GM12801 (cell line): Measurements from ENCODE around the gene LENEP.

ENCODE experiments used
- TF ChIP-seq, protein P1 (sequence below): IDR thresholded peaks from one replicate; pipeline ENCODE4 v1.5.1; 2011; ENCODE audit warnings: control low read depth; ENCODE audit not compliant: insufficient read length; ENCODE audit errors: extremely low read depth

The LENEP gene

GRCh38 chr1:154993572-154994268 lies at the start of gene LENEP:
LENEP (plus strand) TSS chr1:154993586; CDS start chr1:154993608, 22 bp downstream.
- TF ChIP-seq, protein P1, sequence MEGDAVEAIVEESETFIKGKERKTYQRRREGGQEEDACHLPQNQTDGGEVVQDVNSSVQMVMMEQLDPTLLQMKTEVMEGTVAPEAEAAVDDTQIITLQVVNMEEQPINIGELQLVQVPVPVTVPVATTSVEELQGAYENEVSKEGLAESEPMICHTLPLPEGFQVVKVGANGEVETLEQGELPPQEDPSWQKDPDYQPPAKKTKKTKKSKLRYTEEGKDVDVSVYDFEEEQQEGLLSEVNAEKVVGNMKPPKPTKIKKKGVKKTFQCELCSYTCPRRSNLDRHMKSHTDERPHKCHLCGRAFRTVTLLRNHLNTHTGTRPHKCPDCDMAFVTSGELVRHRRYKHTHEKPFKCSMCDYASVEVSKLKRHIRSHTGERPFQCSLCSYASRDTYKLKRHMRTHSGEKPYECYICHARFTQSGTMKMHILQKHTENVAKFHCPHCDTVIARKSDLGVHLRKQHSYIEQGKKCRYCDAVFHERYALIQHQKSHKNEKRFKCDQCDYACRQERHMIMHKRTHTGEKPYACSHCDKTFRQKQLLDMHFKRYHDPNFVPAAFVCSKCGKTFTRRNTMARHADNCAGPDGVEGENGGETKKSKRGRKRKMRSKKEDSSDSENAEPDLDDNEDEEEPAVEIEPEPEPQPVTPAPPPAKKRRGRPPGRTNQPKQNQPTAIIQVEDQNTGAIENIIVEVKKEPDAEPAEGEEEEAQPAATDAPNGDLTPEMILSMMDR, result no peak

DNA sequence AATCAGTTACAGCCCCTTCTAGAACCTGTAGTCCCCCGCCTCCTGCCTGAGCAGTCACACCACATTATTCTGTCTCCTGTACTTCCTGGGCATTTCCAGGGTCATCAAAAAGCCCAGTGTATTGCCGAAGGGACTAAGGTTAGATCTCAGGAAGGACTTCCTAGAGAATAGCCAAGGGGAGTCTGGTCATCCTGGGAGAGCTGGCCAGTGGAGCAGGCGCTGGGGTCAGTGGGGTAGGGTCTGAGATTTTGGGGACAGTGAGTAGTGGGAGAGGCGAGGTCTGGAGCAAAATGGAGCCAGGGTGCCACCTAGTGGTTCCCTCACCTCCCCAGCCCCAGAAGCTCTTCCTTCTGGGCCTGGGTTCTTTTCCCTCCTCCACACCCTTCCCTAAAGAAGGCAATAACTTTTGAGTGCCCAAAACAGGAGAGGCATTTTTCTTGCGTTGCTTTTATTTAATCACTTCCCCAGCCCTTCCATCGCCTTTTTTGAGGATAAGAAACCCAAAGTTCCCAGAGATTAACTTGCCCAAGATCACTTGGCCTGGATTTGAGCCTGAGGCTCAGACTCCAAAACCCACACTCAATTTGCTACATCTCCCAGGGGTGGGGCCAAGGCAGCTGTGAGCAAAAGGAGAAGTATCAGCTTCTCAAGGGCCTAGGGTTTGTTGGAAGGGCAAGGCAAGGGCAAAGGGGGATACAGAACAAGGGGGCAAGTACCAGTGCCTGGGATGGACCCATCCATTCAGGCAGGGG lies 49.6 kb upstream of the LENEP start:
- TF ChIP-seq, protein P1, result no peak

DNA sequence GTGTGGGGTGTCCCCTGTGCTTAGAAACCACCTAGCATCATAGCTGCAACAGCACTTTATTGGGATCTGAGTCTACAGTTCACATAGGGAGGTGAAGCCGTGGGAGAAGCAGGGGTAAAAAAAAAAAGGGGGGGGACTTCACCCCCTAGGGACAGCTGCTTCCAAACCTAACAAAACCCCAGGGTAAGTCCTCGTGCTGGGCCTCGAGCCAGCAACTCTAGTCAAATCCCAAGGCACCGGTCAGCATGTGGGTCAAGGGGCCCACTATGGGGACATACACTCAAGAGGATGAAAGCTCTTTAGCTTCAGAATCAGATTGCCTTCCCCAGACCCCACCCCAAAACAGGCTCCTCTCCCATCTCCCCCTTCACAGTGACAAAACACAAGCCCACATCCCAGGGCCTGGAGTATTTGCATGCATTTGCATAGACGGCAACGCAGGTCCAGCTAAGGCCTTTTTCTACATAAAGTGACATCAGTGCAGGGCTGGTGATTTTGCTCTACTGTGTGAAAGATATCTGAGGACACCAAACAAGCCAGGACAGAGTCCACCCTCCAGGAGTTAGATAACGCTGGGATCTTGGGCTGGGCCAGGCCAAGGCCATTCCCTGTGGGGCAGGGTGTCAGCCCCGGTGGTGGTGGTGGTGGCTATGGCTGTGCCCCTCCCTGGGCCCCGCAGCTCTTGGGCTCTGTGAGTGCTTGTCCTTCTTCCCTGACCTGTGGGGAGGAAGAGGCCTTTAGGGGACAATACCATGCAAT lies 48.8 kb upstream of the LENEP start:
- TF ChIP-seq, protein P1, result no peak

DNA sequence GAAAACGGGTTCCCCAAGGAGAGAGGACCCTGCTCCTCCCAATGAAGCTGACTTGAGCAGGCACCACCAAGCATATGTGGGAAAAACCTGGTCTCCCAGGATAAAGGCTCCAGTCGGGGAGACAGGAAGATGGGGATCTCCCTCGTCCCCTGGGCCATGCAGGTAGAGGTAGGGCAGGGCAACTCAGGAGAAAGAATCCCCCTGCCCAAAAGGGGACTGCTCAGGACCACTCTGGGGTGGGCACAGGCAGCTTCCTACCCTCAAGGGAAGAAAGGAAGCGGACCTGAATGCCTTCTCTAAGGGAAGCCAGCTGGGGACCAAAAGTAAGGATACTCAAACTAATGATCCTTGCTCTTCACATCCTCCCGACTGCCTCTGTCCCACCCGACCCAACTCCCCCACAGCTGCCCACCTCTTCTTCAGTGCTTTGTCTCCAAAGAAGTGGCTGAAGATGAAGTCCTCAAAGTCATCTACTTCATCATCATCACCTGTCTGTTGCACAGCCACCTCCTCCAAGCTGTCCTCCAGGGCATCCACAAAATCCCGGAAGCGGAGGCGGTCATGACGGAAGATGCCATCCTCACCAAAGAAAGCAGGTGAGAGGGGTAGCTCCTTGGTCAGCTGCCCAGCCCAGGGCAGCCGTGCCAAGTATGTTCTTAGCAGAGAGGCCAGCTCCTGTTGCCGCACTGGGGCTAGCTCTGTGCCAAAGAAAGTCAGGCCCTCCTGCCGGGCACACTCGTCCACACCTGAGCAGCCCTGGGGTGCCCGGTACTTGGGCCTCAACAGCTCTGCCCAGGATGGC lies 48.0 kb upstream of the LENEP start:
- TF ChIP-seq, protein P1, result no peak

DNA sequence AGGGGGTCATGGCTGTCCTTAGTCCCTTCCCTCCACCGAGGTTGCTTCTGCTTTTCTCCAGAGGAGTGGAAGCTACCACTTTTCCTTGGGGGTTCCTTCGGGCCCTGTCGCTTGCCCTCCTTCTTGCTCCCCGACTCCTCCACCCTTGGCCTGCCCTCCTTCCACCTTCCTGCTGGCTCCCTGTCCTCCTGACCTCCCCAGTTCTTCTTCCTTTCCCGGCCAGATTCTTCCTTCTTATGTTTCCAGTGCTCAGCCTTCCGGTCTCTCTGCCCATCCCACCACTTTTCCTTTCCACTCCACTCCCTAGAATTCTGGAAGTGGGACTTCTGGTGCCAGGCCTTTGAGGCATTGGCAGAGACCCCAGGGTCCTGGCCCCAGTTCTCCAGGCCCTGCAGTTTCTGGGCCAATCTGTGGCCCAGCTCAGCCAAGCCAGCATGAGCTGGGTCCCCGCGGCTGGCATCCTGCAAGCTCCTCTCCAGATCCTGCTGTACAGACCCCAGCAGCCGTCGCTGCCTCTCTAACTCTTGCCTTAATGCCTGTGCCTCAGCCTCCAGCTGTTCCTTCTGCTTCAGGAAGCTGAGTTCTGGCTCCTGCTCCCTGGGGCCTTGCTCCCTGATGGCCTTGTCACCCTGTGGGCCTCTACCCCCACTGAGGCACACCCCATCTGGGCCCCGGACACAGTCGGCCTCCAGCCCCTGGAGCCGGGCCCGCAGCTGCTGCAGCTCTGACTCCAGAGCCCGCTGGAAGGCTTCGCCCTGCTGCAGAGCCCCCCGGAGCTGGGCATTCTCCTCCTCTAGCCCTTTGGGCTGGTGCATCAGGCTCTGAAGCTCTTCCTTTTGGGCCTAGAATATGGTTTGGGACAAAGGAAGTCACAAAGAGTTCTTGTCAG lies 47.2 kb upstream of the LENEP start:
- TF ChIP-seq, protein P1, result no peak

- TF ChIP-seq, protein P1, result no peak
Observed at GRCh38 chr1:154948079-154948478, 45.3 kb upstream of the LENEP start.
